Uterus (tissue), 4 donors: Measurements from ENCODE around the gene PLSCR1. TPM values are rescaled to one million over a fixed set of nuclear protein-coding genes. Genes with fewer than 3 reads are reported as not detected.
A peak's percentile ranks its signal among the peaks of the same experiment; 100 is the strongest.

Source experiments
- DNase-seq, 2 donors: peaks; one replicate each; pipeline ENCODE4 v3.0.0-alpha.2; 2019 to 2020
- H3K27ac ChIP-seq, 2 donors: fragments of 200-600 bp; sonication (generic); 1 replicate in 1 of 2; 2 replicates in 1 of 2; pipeline ENCODE4 v1.5.1; 2016 to 2018
- H3K27me3 ChIP-seq, 2 donors: fragments of 200-600 bp; sonication (generic); one replicate each; pipeline ENCODE4 v1.5.1; 2018 to 2019; ENCODE audit warnings: control low read depth in 1 of 2
- H3K36me3 ChIP-seq, 2 donors: fragments of 200-600 bp; sonication (generic); one replicate each; pipeline ENCODE4 v1.5.1; 2019; ENCODE audit warnings: control low read depth in 1 of 2
- H3K4me1 ChIP-seq, 2 donors: fragments of 200-600 bp; sonication (generic); one replicate each; pipeline ENCODE4 v1.5.1; 2018 to 2019; ENCODE audit warnings: control low read depth in 1 of 2
- H3K4me3 ChIP-seq, 2 donors: fragments of 200-600 bp; sonication (generic); 1 replicate in 1 of 2; 2 replicates in 1 of 2; pipeline ENCODE4 v1.5.1; 2018 to 2019; ENCODE audit warnings: mild to moderate bottlenecking in 1 of 2
- H3K9me3 ChIP-seq, 2 donors: fragments of 200-600 bp; sonication (generic); one replicate each; pipeline ENCODE4 v1.5.1; 2019; ENCODE audit warnings: control low read depth in 1 of 2
- POLR2A ChIP-seq, 2 donors: fragments of 450-650 bp; IDR thresholded peaks; one replicate each; pipeline ENCODE4 v1.6.1; 2016; ENCODE audit warnings: antibody characterized with exemption in 2 of 2, mild to moderate bottlenecking in 1 of 2, moderate library complexity in 1 of 2
- intact Hi-C: fragments of 100-400 bp; cut with DNase I; formaldehyde crosslinking; loops from one replicate; pipeline ENCODE4 v1.15.1; 2023; ENCODE audit warnings: low total_unique reads
- total RNA-seq, 4 donors: library from RNA; depleted of rRNA in 3 of 4; stranded (reverse); fragments of >200 nt in 3 of 4; gene quantifications; one replicate each; pipeline versions ENCODE4 v1.1.0 to v1.2.4, GENCODE V29; 2014 to 2023
- TF ChIP-seq, protein P1 (sequence below), 4 experiments: fragments of 200-600 bp in 2 of 4; fragments of 450-650 bp in 2 of 4; sonication (generic) in 2 of 4; IDR thresholded peaks; one replicate each; pipeline ENCODE4 v1.5.1; 2016 to 2019; ENCODE audit warnings: antibody characterized with exemption in 4 of 4, mild to moderate bottlenecking in 2 of 4, moderate library complexity in 1 of 4
- donor health status: DM: yes; HTN: yes; CAD: no.

Gene PLSCR1
- total RNA-seq, 4 donors from 2014 or later, result 75.6 to 248 (median 116) TPM

DNA sequence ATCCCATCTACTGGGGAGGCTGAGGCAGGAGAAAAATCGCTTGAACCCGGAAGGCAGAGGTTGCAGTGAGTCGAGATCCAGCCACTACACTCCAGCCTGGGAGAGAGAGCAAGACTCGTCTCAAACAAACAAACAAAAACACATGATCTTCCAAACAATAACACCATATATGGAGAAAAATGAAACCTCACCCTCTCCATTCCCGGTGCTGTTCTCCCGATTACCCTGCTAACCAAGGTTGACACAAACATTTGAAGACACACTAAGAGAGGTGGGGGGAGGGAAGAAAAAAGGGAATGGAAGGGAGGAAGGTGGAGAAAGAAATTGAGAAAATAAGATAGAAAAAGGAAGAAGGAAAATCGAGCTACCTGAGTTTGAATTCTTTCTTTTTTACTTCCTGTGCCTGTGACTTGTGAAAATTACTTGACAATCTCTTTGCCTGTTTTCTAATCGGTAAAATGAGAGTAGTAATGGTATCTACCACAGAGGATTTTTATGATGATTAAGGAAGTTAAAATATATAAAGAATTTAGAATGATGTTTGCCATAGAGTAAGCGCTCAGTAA lies 73.9 kb downstream of the PLSCR1 start:
- Histone ChIP-seq H3K27me3 (no peaks in the 10 kb centered on the region), H3K4me1 (peaks cover 0 to 7% of the 10 kb centered on the region in 2 donors), H3K36me3 (no peaks in the 10 kb centered on the region), H3K4me3 (no peak overlapping the region), H3K27ac (no peak overlapping the region), H3K9me3 (no peaks in the 10 kb centered on the region)
- TF ChIP-seq, protein P1, sequence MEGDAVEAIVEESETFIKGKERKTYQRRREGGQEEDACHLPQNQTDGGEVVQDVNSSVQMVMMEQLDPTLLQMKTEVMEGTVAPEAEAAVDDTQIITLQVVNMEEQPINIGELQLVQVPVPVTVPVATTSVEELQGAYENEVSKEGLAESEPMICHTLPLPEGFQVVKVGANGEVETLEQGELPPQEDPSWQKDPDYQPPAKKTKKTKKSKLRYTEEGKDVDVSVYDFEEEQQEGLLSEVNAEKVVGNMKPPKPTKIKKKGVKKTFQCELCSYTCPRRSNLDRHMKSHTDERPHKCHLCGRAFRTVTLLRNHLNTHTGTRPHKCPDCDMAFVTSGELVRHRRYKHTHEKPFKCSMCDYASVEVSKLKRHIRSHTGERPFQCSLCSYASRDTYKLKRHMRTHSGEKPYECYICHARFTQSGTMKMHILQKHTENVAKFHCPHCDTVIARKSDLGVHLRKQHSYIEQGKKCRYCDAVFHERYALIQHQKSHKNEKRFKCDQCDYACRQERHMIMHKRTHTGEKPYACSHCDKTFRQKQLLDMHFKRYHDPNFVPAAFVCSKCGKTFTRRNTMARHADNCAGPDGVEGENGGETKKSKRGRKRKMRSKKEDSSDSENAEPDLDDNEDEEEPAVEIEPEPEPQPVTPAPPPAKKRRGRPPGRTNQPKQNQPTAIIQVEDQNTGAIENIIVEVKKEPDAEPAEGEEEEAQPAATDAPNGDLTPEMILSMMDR (IDR thresholded peaks at IDR 0.05), result no peak
- TF ChIP-seq POLR2A (IDR thresholded peaks at IDR 0.05), result no peak
- DNase-seq, result no peak
- intact Hi-C loops, result no loop called here

DNA sequence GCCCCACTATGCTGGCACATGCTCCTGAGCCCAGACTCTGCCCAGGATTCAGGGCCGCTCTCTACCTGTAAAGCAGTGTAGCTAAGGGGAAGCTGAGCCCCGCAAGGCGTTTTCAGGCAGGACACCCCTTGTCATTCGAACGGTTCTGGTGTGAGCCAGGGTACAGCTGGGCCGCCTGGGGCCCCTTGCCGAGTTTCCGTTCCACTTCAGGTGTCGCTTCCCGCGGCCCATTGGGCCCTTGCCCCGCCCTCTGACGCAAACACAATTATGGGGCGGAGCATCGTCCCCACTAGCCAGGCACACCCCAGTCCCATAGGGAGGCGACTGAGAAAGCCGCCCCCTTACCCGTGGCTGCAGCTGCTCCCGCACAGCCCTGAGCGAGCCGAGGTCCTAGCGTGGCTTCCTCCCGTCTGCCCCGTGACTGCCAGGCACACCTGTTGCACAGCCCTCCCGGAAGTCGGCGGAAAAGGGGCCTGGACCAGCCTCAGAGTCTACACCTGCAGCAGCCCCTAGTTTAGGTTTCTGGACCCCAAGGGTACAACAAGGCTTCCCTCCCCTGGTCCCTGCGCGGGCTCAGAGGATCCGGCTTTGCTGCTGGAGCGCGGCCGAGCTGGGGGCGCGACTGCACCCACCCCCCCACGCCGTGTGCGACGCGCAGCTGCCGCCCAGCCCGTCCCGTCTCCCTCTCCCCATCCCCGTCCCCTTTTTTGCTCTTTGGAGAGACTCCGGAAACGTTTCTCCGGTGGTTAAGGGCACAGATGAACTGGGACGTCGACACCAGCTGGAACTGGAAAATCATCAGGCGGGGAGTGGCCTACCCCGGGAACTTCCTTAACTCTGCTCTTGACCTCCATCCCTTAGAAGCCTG lies 75.0 kb downstream of the PLSCR1 start, which contains the start of gene PLSCR2:
TSS of gene PLSCR2 (minus strand) at position 412 of the 868 bp plus-strand sequence. CDS start 9,657 bp downstream, outside the sequence.
- Histone ChIP-seq H3K27ac (peak within 1 kb of the TSS; percentile 42 to 58), H3K27me3 (no peaks in the 10 kb centered on the region), H3K4me1 (peaks cover 0 to 7% of the 10 kb centered on the region in 2 donors), H3K4me3 (peak within 1 kb of the TSS; percentile 37 to 58), H3K36me3 (no peaks in the 10 kb centered on the region), H3K9me3 (no peaks in the 10 kb centered on the region)
- DNase-seq, result peak; percentile 25 to 35
- peak in 1 of 2 donors; percentile 28 for TF ChIP-seq POLR2A (IDR thresholded peaks at IDR 0.05)
- TF ChIP-seq, protein P1 (IDR thresholded peaks at IDR 0.05), result no peak
- intact Hi-C loops, result no loop called here

DNA sequence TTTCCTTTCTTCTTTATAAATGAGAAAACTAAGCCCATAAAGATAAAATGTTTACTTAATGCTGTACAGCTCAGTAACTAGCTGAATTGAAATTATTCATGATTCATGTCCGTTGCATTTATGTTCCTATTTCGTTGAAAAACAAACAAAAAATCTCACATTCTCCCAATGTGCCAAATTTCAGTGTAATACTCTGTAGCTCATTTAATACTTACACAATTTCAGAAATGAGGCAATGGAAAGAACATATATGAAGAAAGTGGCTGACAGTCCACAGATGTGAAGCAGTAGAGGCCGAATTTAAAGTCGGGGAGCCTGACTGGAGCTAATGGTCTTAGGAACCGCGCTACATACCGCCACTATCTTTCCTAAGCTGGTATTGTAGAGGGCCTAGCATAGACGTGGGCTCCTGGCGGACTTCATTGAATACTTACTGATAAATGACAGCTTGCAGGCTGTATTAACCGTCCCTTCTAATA lies 75.7 kb downstream of the PLSCR1 start:
- TF ChIP-seq, protein P1 (IDR thresholded peaks at IDR 0.05), result no peak
- TF ChIP-seq POLR2A (IDR thresholded peaks at IDR 0.05), result no peak
- H3K4me1 ChIP-seq, result peaks cover 0 to 7% of the 10 kb centered on the region in 2 donors
- peak overlapping the region; percentile 42 to 58 for H3K27ac ChIP-seq
- no peak for DNase-seq
- no peaks in the 10 kb centered on the region for H3K27me3 ChIP-seq
- H3K4me3 ChIP-seq, result no peak overlapping the region
- no peaks in the 10 kb centered on the region for H3K36me3 ChIP-seq
- no peaks in the 10 kb centered on the region for H3K9me3 ChIP-seq
- intact Hi-C loops, result no loop called here

DNA sequence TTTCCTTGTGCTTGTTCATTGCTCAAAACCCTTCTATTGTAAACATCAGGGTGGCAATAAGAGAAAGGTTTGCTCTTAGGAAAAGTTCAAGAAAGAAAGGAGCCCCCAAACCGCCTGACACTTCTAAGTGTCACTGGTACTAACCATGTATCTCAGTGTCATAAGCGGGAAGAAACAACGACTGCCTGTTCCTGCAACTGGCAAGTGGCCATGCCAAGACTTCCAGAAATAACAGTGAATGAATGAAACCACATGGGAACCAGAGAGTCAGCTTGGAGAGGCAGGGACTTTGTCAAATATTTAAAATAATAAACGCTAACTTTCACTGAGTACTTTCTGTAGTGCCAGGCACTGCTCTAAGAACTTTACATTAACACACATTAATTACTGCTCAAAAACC lies 76.2 kb downstream of the PLSCR1 start:
- H3K4me3 ChIP-seq, result no peak overlapping the region
- peaks cover 0 to 7% of the 10 kb centered on the region in 2 donors for H3K4me1 ChIP-seq
- no peaks in the 10 kb centered on the region for H3K9me3 ChIP-seq
- intact Hi-C loops, result no loop called here
- H3K27ac ChIP-seq, result no peak overlapping the region
- H3K36me3 ChIP-seq, result no peaks in the 10 kb centered on the region
- no peaks in the 10 kb centered on the region for H3K27me3 ChIP-seq
- no peak for TF ChIP-seq POLR2A (IDR thresholded peaks at IDR 0.05)
- TF ChIP-seq, protein P1 (IDR thresholded peaks at IDR 0.05), result no peak
- DNase-seq, result no peak

DNA sequence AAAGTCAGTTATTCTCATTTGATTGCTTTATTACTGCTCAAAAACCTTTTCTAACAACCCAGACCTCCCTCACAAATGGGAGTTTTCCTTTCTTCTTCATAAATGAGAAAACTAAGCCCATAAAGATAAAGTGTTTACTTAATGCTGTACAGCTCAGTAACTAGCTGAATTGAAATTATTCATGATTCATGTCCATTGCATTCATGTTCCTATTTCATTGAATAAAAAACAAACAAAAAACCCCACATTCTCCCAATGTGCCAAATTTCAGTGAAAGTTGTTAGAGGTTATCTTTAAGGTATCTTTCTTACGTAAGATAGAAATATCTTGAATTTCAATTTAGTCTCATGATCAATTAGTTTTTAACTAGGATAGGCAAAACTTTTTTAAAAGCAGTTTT lies 77.8 kb downstream of the PLSCR1 start:
- intact Hi-C loops, result no loop called here
- H3K4me3 ChIP-seq, result no peak overlapping the region
- TF ChIP-seq, protein P1 (IDR thresholded peaks at IDR 0.05), result no peak
- TF ChIP-seq POLR2A (IDR thresholded peaks at IDR 0.05), result no peak

More for the DNA sequence above, 77.8 kb downstream of the PLSCR1 start:
- peaks cover 0 to 7% of the 10 kb centered on the region in 2 donors for H3K4me1 ChIP-seq
- no peak for DNase-seq
- peak overlapping the region in 1 of 2 donors; percentile 20 for H3K27ac ChIP-seq
- H3K36me3 ChIP-seq, result no peaks in the 10 kb centered on the region
- no peaks in the 10 kb centered on the region for H3K9me3 ChIP-seq
- no peaks in the 10 kb centered on the region for H3K27me3 ChIP-seq
